NCI-H2107 treated with DMSO at 0.1 percent for 48 hours (cell line): ENCODE measurements around the gene BCAM.
A peak's percentile ranks its signal among the peaks of the same experiment; 100 is the strongest.

ENCODE experiments used
- DNase-seq: peaks from one replicate; lab custom pipeline; 2025; ENCODE audit not compliant: unreplicated experiment; lab: John Stamatoyannopoulos, UW

The BCAM gene

GRCh38 chr19:44789943-44790483, 18.9 kb upstream of the BCAM start:
- no peak for DNase-seq

GRCh38 chr19:44792281-44792680, 16.6 kb upstream of the BCAM start:
- peak; percentile 83 for DNase-seq

GRCh38 chr19:44794610-44795009, 14.3 kb upstream of the BCAM start:
- no peak for DNase-seq

GRCh38 chr19:44795398-44795987, 13.4 kb upstream of the BCAM start:
- DNase-seq = no peak

GRCh38 chr19:44796701-44797115, 12.2 kb upstream of the BCAM start:
- DNase-seq = peak; percentile 61

GRCh38 chr19:44799627-44800346, 9.1 kb upstream of the BCAM start:
- DNase-seq = no peak

- DNase-seq = peak; percentile 46
These were observed 8.4 kb upstream of the BCAM start for GRCh38 chr19:44800461-44800860.

- DNase-seq = no peak
These were observed 5.2 kb upstream of the BCAM start for GRCh38 chr19:44803442-44804428.

- no peak for DNase-seq
These were observed 2.6 kb upstream of the BCAM start for GRCh38 chr19:44806291-44806690.

GRCh38 chr19:44807162-44807561, 1.7 kb upstream of the BCAM start:
- DNase-seq = peak; percentile 40

GRCh38 chr19:44807652-44808462, 1.0 kb upstream of the BCAM start:
- DNase-seq = no peak

- no peak for DNase-seq
These were observed 802 bp downstream of the BCAM start for GRCh38 chr19:44809577-44810233.

- no peak for DNase-seq
These were observed 1.6 kb downstream of the BCAM start for GRCh38 chr19:44810234-44811121.

GRCh38 chr19:44811122-44811419, 2.2 kb downstream of the BCAM start:
- no peak for DNase-seq

GRCh38 chr19:44812142-44812718, 3.3 kb downstream of the BCAM start:
- no peak for DNase-seq

GRCh38 chr19:44813070-44813840, 4.4 kb downstream of the BCAM start:
- DNase-seq = no peak

- DNase-seq = no peak
These were observed 5.1 kb downstream of the BCAM start for GRCh38 chr19:44813841-44814470.

GRCh38 chr19:44814517-44814916, 5.6 kb downstream of the BCAM start:
- no peak for DNase-seq
